ENCODE data around the gene CDK2. TPM values are rescaled to one million over a fixed set of nuclear protein-coding genes. Genes with fewer than 3 reads are reported as not detected.
"Not testable (repeated sequence)": the region's sequence is repeated elsewhere in the genome, so short reads cannot be mapped to it uniquely, and the experiment has no call there.

CDK2 gene
- total RNA-seq, 1 donor from 2014 or later = 43.0 TPM

DNA sequence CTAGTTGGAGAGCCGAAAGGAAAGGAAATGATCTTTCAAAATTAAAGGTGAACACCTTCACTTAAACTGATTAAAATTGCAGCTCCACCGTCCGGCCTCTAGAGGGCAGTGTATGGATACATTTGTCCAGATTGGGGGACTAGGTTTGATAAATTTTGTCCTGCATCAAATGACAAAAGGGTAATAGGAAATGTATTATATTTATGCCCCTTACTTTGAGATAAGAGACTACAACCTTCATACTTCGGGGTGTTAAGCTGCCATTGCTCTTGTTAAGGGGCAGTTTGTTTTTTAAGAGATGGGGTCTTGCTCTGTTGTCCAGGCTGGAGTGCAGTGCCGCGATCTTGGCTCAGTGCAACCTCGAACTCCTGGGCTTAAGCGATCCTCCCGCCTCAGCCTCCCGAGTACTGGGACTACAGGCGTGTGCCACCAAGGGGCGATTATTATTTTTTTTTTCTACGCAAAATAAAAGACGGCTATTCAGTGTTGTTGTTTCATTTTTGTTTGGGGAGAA is 29.6 kb downstream of the CDK2 start:
- Mint-ChIP-seq H3K36me3 (ENCODE audit: low read depth, unreplicated experiment) (peaks cover 42% of the 10 kb centered on the region), H3K9me3 (ENCODE audit: unreplicated experiment) (no peaks in the 10 kb centered on the region), H3K27ac (ENCODE audit: unreplicated experiment) (peak overlapping the region; percentile 85), H3K4me3 (ENCODE audit: unreplicated experiment) (peak overlapping the region; percentile 82), H3K4me1 (ENCODE audit: unreplicated experiment) (peaks cover 46% of the 10 kb centered on the region), H3K27me3 (ENCODE audit: unreplicated experiment) (peaks cover 10% of the 10 kb centered on the region)
- peak; percentile 52 for DNase-seq (ENCODE audit: low spot score)
- TF ChIP-seq, protein P1, sequence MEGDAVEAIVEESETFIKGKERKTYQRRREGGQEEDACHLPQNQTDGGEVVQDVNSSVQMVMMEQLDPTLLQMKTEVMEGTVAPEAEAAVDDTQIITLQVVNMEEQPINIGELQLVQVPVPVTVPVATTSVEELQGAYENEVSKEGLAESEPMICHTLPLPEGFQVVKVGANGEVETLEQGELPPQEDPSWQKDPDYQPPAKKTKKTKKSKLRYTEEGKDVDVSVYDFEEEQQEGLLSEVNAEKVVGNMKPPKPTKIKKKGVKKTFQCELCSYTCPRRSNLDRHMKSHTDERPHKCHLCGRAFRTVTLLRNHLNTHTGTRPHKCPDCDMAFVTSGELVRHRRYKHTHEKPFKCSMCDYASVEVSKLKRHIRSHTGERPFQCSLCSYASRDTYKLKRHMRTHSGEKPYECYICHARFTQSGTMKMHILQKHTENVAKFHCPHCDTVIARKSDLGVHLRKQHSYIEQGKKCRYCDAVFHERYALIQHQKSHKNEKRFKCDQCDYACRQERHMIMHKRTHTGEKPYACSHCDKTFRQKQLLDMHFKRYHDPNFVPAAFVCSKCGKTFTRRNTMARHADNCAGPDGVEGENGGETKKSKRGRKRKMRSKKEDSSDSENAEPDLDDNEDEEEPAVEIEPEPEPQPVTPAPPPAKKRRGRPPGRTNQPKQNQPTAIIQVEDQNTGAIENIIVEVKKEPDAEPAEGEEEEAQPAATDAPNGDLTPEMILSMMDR (IDR thresholded peaks at IDR 0.05; ENCODE audit: unreplicated experiment) = peak; percentile 89

DNA sequence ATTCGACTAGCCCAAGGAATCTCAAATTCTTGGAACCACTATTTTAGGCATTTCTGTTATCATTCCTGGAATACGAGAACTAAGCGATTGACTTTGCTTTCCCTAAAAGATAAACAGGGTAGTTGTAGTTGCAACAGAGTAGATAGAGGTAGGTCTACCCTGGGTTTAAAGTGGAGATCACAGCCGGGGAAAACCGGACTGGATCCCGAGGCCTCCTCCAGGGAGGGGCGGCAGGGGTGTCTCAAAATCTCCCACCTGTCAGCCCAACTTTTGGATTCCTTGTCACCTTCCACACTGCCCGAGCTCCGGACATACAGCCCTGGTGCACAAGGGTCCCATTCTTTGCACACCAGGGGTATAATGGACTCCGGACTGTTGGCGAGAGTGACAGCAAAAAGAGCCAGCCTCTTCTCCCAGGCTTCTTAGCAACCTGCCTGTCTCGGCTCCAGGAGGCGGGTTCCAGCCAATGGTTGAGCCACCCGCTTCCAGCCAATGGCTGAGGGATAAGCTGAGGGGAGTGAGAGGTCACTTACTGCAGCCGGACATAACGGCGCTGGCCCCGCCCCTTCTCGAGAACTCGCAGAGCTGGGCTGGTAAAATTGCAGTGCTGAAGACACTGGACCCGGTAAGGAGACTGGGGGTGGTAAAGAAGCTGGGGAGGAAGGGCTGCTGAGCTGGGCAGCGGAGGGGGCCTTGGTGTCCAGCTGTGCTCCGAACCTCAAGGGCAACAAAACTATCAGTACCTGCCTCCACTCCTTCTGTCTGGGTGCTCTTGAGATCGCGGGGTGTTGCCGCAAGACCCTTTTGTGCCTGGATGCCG is 30.3 kb downstream of the CDK2 start, which contains the start of gene SUOX:
Gene SUOX (plus strand): TSS at position 562 of the 820 bp plus-strand sequence. CDS start 4,946 bp downstream, outside the sequence.
- peaks cover 13% of the 10 kb centered on the region for H3K27me3 Mint-ChIP-seq (ENCODE audit: unreplicated experiment)
- TF ChIP-seq, protein P1 (IDR thresholded peaks at IDR 0.05; ENCODE audit: unreplicated experiment) = no peak
- H3K27ac Mint-ChIP-seq (ENCODE audit: unreplicated experiment) = peak within 1 kb of the TSS; percentile 85
- H3K4me3 Mint-ChIP-seq (ENCODE audit: unreplicated experiment) = peak within 1 kb of the TSS; percentile 95
- peaks cover 53% of the 10 kb centered on the region for H3K4me1 Mint-ChIP-seq (ENCODE audit: unreplicated experiment)
- H3K9me3 Mint-ChIP-seq (ENCODE audit: unreplicated experiment) = no peaks in the 10 kb centered on the region
- H3K36me3 Mint-ChIP-seq (ENCODE audit: low read depth, unreplicated experiment) = peaks cover 44% of the 10 kb centered on the region
- DNase-seq (ENCODE audit: low spot score) = peak; percentile 90

DNA sequence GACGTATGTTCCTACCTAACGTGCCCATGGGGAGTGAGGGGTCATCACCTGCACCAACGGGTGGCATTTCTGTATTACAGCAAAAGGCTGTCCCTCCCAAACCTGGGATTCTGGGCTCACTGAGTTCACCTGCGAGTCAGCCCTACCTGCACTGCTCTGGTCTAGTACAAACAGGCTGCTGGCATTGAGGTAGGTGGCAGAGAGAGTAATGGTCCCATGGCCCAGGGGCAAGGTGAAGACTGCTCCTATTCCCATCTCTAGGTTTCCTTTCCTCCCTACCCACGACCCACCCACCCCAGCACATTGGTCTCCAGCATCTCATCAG is 30.9 kb downstream of the CDK2 start:
- H3K9me3 Mint-ChIP-seq (ENCODE audit: unreplicated experiment) = no peaks in the 10 kb centered on the region

DNA sequence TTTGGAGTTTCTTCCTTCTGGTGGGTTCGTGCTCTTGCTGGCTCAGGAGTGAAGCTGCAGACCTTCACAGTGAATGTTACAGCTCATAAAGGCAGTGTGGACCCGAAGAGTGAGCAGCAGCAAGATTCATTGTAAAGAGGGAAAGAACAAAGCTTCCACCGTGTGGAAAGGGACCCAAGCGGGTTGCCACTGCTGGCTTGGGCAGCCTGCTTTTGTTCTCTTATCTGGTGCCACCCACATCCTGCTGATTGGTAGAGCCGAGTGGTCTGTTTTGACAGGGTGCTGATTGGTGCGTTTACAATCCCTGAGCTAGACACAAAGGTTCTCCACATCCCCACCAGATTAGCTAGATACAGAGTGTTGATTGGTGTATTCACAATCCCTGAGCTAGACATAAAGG is 32.9 kb downstream of the CDK2 start:
- Mint-ChIP-seq H3K4me3 (ENCODE audit: unreplicated experiment) (peak overlapping the region; percentile 51), H3K36me3 (ENCODE audit: low read depth, unreplicated experiment) (peaks cover 39% of the 10 kb centered on the region), H3K27me3 (ENCODE audit: unreplicated experiment) (peaks cover 11% of the 10 kb centered on the region), H3K4me1 (ENCODE audit: unreplicated experiment) (peaks cover 38% of the 10 kb centered on the region)
- H3K27ac Mint-ChIP-seq (ENCODE audit: unreplicated experiment); H3K9me3 Mint-ChIP-seq (ENCODE audit: unreplicated experiment); DNase-seq (ENCODE audit: low spot score): not testable (repeated sequence)

More for the DNA sequence above, 30.9 kb downstream of the CDK2 start:
- Mint-ChIP-seq H3K27me3 (ENCODE audit: unreplicated experiment) (peaks cover 13% of the 10 kb centered on the region), H3K4me1 (ENCODE audit: unreplicated experiment) (peaks cover 54% of the 10 kb centered on the region), H3K4me3 (ENCODE audit: unreplicated experiment) (peak overlapping the region; percentile 95), H3K36me3 (ENCODE audit: low read depth, unreplicated experiment) (peaks cover 44% of the 10 kb centered on the region), H3K27ac (ENCODE audit: unreplicated experiment) (peak overlapping the region; percentile 80)
- TF ChIP-seq, protein P1 (IDR thresholded peaks at IDR 0.05; ENCODE audit: unreplicated experiment) = no peak
- DNase-seq (ENCODE audit: low spot score) = peak; percentile 10

DNA sequence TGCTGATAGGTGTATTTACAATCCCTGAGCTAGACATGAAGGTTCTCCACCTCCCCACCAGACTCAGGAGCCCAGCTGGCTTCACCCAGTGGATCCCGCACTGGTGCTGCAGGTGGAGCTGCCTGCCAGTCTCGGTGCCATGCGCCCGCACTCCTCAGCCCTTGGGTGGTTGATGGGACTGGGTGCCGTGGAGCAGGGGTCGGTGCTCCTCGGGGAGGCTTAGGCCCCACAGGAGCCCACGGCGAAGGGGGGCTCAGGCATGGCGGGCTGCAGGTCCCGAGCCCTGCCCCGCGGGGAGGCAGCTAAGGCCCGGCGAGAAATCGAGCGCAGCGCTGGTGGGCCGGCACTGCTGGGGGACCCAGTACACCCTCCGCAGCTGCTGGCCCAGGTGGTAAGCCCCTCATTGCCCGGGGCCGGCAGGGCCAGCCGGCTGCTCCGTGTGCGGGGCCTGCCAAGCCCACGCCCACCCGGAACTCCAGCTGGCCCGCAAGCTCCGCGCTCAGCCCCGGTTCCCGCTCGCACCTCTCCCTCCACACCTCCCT is 33.4 kb downstream of the CDK2 start:
- DNase-seq (ENCODE audit: low spot score); H3K9me3 Mint-ChIP-seq (ENCODE audit: unreplicated experiment); H3K27ac Mint-ChIP-seq (ENCODE audit: unreplicated experiment); H3K4me3 Mint-ChIP-seq (ENCODE audit: unreplicated experiment): not testable (repeated sequence)
- peaks cover 44% of the 10 kb centered on the region for H3K36me3 Mint-ChIP-seq (ENCODE audit: low read depth, unreplicated experiment)
- H3K4me1 Mint-ChIP-seq (ENCODE audit: unreplicated experiment) = peaks cover 42% of the 10 kb centered on the region
- peaks cover 11% of the 10 kb centered on the region for H3K27me3 Mint-ChIP-seq (ENCODE audit: unreplicated experiment)
